IMR-90 (cell line): ENCODE data around the gene NMT1. TPM values are rescaled to one million over a fixed set of nuclear protein-coding genes. Genes with fewer than 3 reads are reported as not detected.

Source experiments
- ATAC-seq: fragments of 200-7000 bp; cut with Tn5 transposase; 2 replicates; pipeline ENCODE4 v1.9.1; 2020; ENCODE audit warnings: low read depth, mild to moderate bottlenecking, moderate library complexity
- BruUV-seq: library from RNA; stranded (reverse); fragments of 400-500 nt; replicated peaks from 2 replicates; lab custom pipeline; 2021; lab: Mats Ljungman, UMichigan
- CTCF ChIA-PET: fragments of 300-600 bp; formaldehyde crosslinking; extraction: SDS; loops from one replicate; lab custom pipeline; 2021; ENCODE audit warnings: antibody characterized with exemption; lab: Yijun Ruan, JAX
- POLR2A ChIA-PET: fragments of 300-600 bp; sonication (Branson Sonifier 250); formaldehyde crosslinking; loops from one replicate; lab custom pipeline; 2022; ENCODE audit warnings: antibody characterized with exemption; ENCODE audit not compliant: unreplicated experiment; lab: Charles Lee
- DNase-seq: peaks from one replicate; pipeline ENCODE4 v3.0.0; 2013
- H2AFZ ChIP-seq: replicated peaks from 2 replicates; pipeline ENCODE3; 2013; ENCODE audit warnings: low read length, mild to moderate bottlenecking; ENCODE audit not compliant: poor library complexity
- H2AK5ac ChIP-seq: 2 replicates; pipeline ENCODE4 v1.6.1; 2013; ENCODE audit warnings: low read depth, low read length, inconsistent platforms
- H2AK9ac ChIP-seq: replicated peaks from 2 replicates; pipeline ENCODE3; 2013; ENCODE audit warnings: mild to moderate bottlenecking, low read depth, low read length, moderate library complexity; ENCODE audit not compliant: poor library complexity
- H2BK120ac ChIP-seq: 2 replicates; pipeline ENCODE4 v1.6.1; 2013; ENCODE audit warnings: low read depth, low read length, inconsistent platforms
- H2BK15ac ChIP-seq: 3 replicates; pipeline ENCODE4 v1.6.1; 2013; ENCODE audit warnings: low read depth, low read length, inconsistent platforms
- H2BK20ac ChIP-seq: 2 replicates; pipeline ENCODE4 v1.6.1; 2013; ENCODE audit warnings: low read depth, mild to moderate bottlenecking, inconsistent platforms, low read length, moderate library complexity
- H2BK5ac ChIP-seq: 2 replicates; pipeline ENCODE4 v1.6.1; 2013; ENCODE audit warnings: mild to moderate bottlenecking, low read depth, low read length, inconsistent platforms; ENCODE audit not compliant: poor library complexity, severe bottlenecking
- H3K14ac ChIP-seq: replicated peaks from 2 replicates; pipeline ENCODE4 v1.6.1; 2013; ENCODE audit warnings: low read depth, low read length, inconsistent platforms
- H3K18ac ChIP-seq: 2 replicates; pipeline ENCODE4 v1.6.1; 2013; ENCODE audit warnings: low read depth, low read length, control low read depth
- H3K23ac ChIP-seq: 2 replicates; pipeline ENCODE4 v1.6.1; 2013; ENCODE audit warnings: low read depth, low read length, inconsistent platforms
- H3K27ac ChIP-seq: 2 replicates; pipeline ENCODE4 v1.5.1; 2013; ENCODE audit warnings: mild to moderate bottlenecking, control low read depth, low read length; ENCODE audit not compliant: insufficient read depth
- H3K27me3 ChIP-seq: 2 replicates; pipeline ENCODE4 v1.6.1; 2013; ENCODE audit warnings: low read length; ENCODE audit not compliant: control insufficient read depth, insufficient read depth
- H3K36me3 ChIP-seq: 2 replicates; pipeline ENCODE4 v1.6.1; 2013; ENCODE audit warnings: low read length, mixed read lengths; ENCODE audit not compliant: control insufficient read depth, insufficient read depth
- H3K4ac ChIP-seq: 2 replicates; pipeline ENCODE4 v1.6.1; 2013; ENCODE audit warnings: low read depth, low read length, inconsistent platforms
- H3K4me1 ChIP-seq: 2 replicates; pipeline ENCODE4 v1.6.1; 2013; ENCODE audit warnings: low read length, mixed read lengths; ENCODE audit not compliant: control insufficient read depth, insufficient read depth
- H3K4me2 ChIP-seq: 2 replicates; pipeline ENCODE4 v1.6.1; 2013; ENCODE audit warnings: low read depth, mild to moderate bottlenecking, control low read depth, low read length, moderate library complexity
- H3K4me3 ChIP-seq: 2 replicates; pipeline ENCODE4 v1.5.1; 2013; ENCODE audit warnings: low read depth, mild to moderate bottlenecking, control low read depth, low read length, moderate library complexity; ENCODE audit not compliant: insufficient read depth
- H3K56ac ChIP-seq: 2 replicates; pipeline ENCODE4 v1.6.1; 2013; ENCODE audit warnings: low read length, inconsistent platforms; ENCODE audit not compliant: insufficient read depth; ENCODE audit errors: extremely low read depth
- H3K79me1 ChIP-seq, 2 experiments: 2 replicates each; pipeline ENCODE4 v1.6.1; 2013; ENCODE audit warnings: low read length in 2 of 2, inconsistent platforms in 1 of 2, low read depth in 1 of 2
- H3K9ac ChIP-seq: 2 replicates; pipeline ENCODE4 v1.6.1; 2013; ENCODE audit warnings: low read depth, low read length, control low read depth
- H3K9me1 ChIP-seq: 2 replicates; pipeline ENCODE4 v1.6.1; 2013; ENCODE audit warnings: low read length, inconsistent platforms; ENCODE audit not compliant: insufficient read depth
- H3K9me3 ChIP-seq: 2 replicates; pipeline ENCODE4 v1.6.1; 2013; ENCODE audit warnings: low read length; ENCODE audit not compliant: control insufficient read depth, insufficient read depth
- H4K20me1 ChIP-seq: 2 replicates; pipeline ENCODE4 v1.6.1; 2013; ENCODE audit warnings: low read length, inconsistent platforms; ENCODE audit not compliant: insufficient read depth
- H4K5ac ChIP-seq: 2 replicates; pipeline ENCODE4 v1.6.1; 2013; ENCODE audit warnings: mild to moderate bottlenecking, low read depth, low read length, control low read depth
- H4K8ac ChIP-seq, 2 experiments: 2 replicates each; pipeline ENCODE4 v1.6.1; 2013; ENCODE audit warnings: low read depth in 2 of 2, low read length in 2 of 2, control low read depth in 1 of 2, inconsistent platforms in 1 of 2
- H4K91ac ChIP-seq: 2 replicates; pipeline ENCODE4 v1.6.1; 2013; ENCODE audit warnings: low read depth, low read length, inconsistent platforms; ENCODE audit not compliant: insufficient read depth
- BHLHE40 ChIP-seq: fragments of 150-350 bp; IDR thresholded peaks from 2 replicates; pipeline ENCODE4 v1.6.1; 2016; ENCODE audit warnings: mild to moderate bottlenecking, low read depth, low read length
- CHD1 ChIP-seq: IDR thresholded peaks from 2 replicates; pipeline ENCODE4 v1.6.1; 2012; ENCODE audit warnings: low read depth, low read length, improper control_type of control experiment
- FOS ChIP-seq: fragments of 150-350 bp; IDR thresholded peaks from 2 replicates; pipeline ENCODE4 v1.6.1; 2016; ENCODE audit warnings: low read depth, low read length
- RAD21 ChIP-seq: IDR thresholded peaks from 2 replicates; pipeline ENCODE4 v1.6.1; 2012; ENCODE audit warnings: low read length, improper control_type of control experiment
- WGBS, 2 experiments: methylation state at CpG; one replicate each; pipeline versions ENCODE4 v1.1.5 to v1.1.7; 2013; ENCODE audit warnings: missing lambda C conversion rate in 2 of 2; ENCODE audit not compliant: insufficient read length in 1 of 2; ENCODE audit errors: extremely low coverage in 2 of 2; 5-methylcytosine and 5-hydroxymethylcytosine counted together
- dilution Hi-C: fragments of 300-500 bp; cut with HindIII; formaldehyde crosslinking; loops from one replicate; pipeline ENCODE4 v1.14.3; 2018; ENCODE audit warnings: low sequenced_read_pairs; ENCODE audit not compliant: unreplicated experiment
- in situ Hi-C: fragments of 300-500 bp; cut with MboI; formaldehyde crosslinking; loops from 3 replicates; pipeline ENCODE4 v1.14.3; 2019; ENCODE audit warnings: low sequenced_read_pairs, inconsistent platforms, mixed read lengths
- intact Hi-C: fragments of 100-400 bp; cut with micrococcal nuclease; formaldehyde crosslinking; loops from 2 replicates; pipeline ENCODE4 v1.10.0; 2022
- polyA plus RNA-seq, 3 experiments: library from polyadenylated mRNA; depleted of rRNA; stranded (reverse); fragments of >200 nt; gene quantifications; 2 replicates each; pipeline ENCODE4 v1.2.3, GENCODE V29; 2012; ENCODE audit warnings: low replicate concordance in 1 of 3
- total RNA-seq: library from RNA; depleted of rRNA; stranded (reverse); fragments of >200 nt; gene quantifications from 2 replicates; pipeline ENCODE4 v1.2.3, GENCODE V29; 2012

The NMT1 gene
- total and polyA plus RNA-seq, 2 of the 4 experiments (the other 2 are of a cell fraction), result 38.0 to 60.6 TPM

DNA sequence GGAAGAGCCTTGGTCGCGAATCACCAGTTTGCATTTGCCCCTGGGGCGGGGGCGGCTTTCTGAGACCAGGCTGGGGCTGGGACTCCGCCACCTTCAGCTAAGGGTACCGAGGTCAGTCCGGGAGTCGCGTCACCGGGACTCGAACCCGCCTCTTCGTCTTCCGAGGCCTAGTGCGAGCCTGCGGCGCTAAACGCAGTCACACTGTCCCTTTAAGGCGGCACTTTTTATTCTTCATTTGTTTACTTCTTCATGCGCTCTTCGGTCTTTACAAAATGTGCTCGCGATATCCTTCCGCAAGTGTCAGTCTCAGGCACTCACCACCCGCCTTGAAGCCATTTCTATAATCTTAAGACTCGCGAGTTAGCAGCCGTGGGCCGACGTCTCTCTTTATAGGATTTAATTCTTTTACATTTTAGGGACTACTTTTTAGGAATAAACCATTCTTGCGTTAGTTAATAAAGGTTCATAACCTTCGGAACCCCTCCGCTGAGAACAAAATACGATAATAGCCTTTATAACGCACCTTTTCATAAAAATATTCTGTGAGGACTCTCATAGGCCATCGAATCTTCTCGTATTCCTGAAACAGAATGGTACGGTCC lies 86.6 kb downstream of the NMT1 start:
- Histone ChIP-seq H3K4me3 (peak overlapping the region; percentile 56), H3K9me3 (no peaks in the 10 kb centered on the region), H2BK15ac (peak overlapping the region; percentile 51; the same call in 2 of the 3 replicates), H3K4ac (peak overlapping the region; percentile 93), H3K9ac (peak overlapping the region; percentile 70), H3K9me1 (peaks cover 18% of the 10 kb centered on the region), H2AK9ac (peak overlapping the region; percentile 80), H3K18ac (peak overlapping the region; percentile 63), H3K27ac (peak overlapping the region; percentile 90), H2BK120ac (peak overlapping the region; percentile 94), H3K14ac (peak overlapping the region; percentile 97), H3K79me1 (peaks cover 7 to 46% of the 10 kb centered on the region in 2 experiments; a peak in 2 of 4 replicates), H3K36me3 (0 out of 2 replicates have a peak, but pooled peaks cover 2% of the 10 kb centered on the region), H3K23ac (peak overlapping the region; percentile 64; the same call in 1 of the 2 replicates), H2BK20ac (peak overlapping the region; percentile 96), H4K5ac (peak overlapping the region; percentile 72), H3K4me2 (peak overlapping the region; percentile 48), H4K8ac (peak overlapping the region; percentile 77 to 95), H4K20me1 (peaks cover 37% of the 10 kb centered on the region), H3K4me1 (peaks cover 19% of the 10 kb centered on the region), H2AFZ (peak overlapping the region; percentile 84), H2AK5ac (peak overlapping the region; percentile 23; the same call in 1 of the 2 replicates), H3K27me3 (no peaks in the 10 kb centered on the region), H2BK5ac (peak overlapping the region; percentile 93), H4K91ac (peak overlapping the region; percentile 89), H3K56ac (peak overlapping the region; percentile 98)
- intact Hi-C loops, result no loop called here
- 1% methylated on average over 20 of the region's 38 CpGs; no CpG with 5 or more reads in 1 of the 2 experiments for WGBS, 2 experiments
- DNase-seq, result peak; percentile 97
- no TSS peak for BruUV-seq
- TF ChIP-seq BHLHE40, result peak; percentile 97
- TF ChIP-seq CHD1, result peak; percentile 96; the same call in 1 of the 2 replicates
- TF ChIP-seq FOS, result 0 out of 2 replicates have a peak, but pooled peaks have one; percentile 0
- no peak for TF ChIP-seq RAD21
- in situ Hi-C loops, result no loop called here
- dilution Hi-C loops, result no loop called here
- POLR2A ChIA-PET, result interaction anchor here (0.5 to 4.9 kb wide), 10 partner anchors 11 to 235 kb away, joined by 3 to 53 read pairs (median 4); partner anchors contain the start of genes ACBD4, HEXIM2 and MAP3K14
- CTCF ChIA-PET, result interaction anchor here (0.7 to 4.7 kb wide), 4 partner anchors 12 to 177 kb away, joined by 3 to 60 read pairs (median 18); partner anchors contain the start of gene ACBD4
- peak; percentile 8 for ATAC-seq
